HUES6 (cell line): Measurements from ENCODE around the gene FTCD.
"Not testable (repeated sequence)": the region's sequence is repeated elsewhere in the genome, so short reads cannot be mapped to it uniquely, and the experiment has no call there.

ENCODE experiments used
- H3K27ac ChIP-seq: 2 replicates; pipeline ENCODE4 v1.7.0; 2013; ENCODE audit warnings: low read depth, mild to moderate bottlenecking, low read length, inconsistent platforms
- H3K27me3 ChIP-seq: 2 replicates; pipeline ENCODE4 v1.6.1; 2013; ENCODE audit warnings: low read length; ENCODE audit not compliant: control insufficient read depth, insufficient read depth
- H3K36me3 ChIP-seq: 2 replicates; pipeline ENCODE4 v1.6.1; 2013; ENCODE audit warnings: low read length; ENCODE audit not compliant: control insufficient read depth, insufficient read depth
- H3K4me1 ChIP-seq: 2 replicates; pipeline ENCODE4 v1.6.1; 2013; ENCODE audit warnings: low read length; ENCODE audit not compliant: control insufficient read depth, insufficient read depth
- H3K4me3 ChIP-seq: 2 replicates; pipeline ENCODE4 v1.5.1; 2013; ENCODE audit warnings: low read depth, low read length
- H3K9ac ChIP-seq: one replicate; pipeline ENCODE4 v1.6.1; 2013; ENCODE audit warnings: mild to moderate bottlenecking, low read length
- H3K9me3 ChIP-seq: 2 replicates; pipeline ENCODE4 v1.6.1; 2013; ENCODE audit warnings: low read depth, low read length; ENCODE audit not compliant: control insufficient read depth, insufficient read depth

FTCD gene

GRCh38 chr21:46180079-46180722 lies 24.8 kb upstream of the FTCD start:
- H3K27ac ChIP-seq = 0 out of 2 replicates have a peak overlapping the region, but pooled peaks have one; percentile 34

GRCh38 chr21:46179708-46180078 lies 24.3 kb upstream of the FTCD start:
- Histone ChIP-seq H3K9ac (no peak overlapping the region), H3K4me3 (no peak overlapping the region), H3K27ac (0 out of 2 replicates have a peak overlapping the region, but pooled peaks have one; percentile 34), H3K27me3 (no peaks in the 10 kb centered on the region), H3K36me3 (peaks cover 5% of the 10 kb centered on the region; the same call in 1 of the 2 replicates), H3K9me3 (peaks cover 3% of the 10 kb centered on the region; the same call in 1 of the 2 replicates), H3K4me1 (peaks cover 21% of the 10 kb centered on the region)

More at GRCh38 chr21:46180079-46180722, 24.8 kb upstream of the FTCD start:
- no peaks in the 10 kb centered on the region for H3K27me3 ChIP-seq
- H3K36me3 ChIP-seq = peaks cover 5% of the 10 kb centered on the region; the same call in 1 of the 2 replicates
- no peak overlapping the region for H3K4me3 ChIP-seq
- H3K9ac ChIP-seq = no peak overlapping the region
- peaks cover 21% of the 10 kb centered on the region for H3K4me1 ChIP-seq
- H3K9me3 ChIP-seq = peaks cover 3% of the 10 kb centered on the region; the same call in 1 of the 2 replicates

GRCh38 chr21:46178961-46179360 lies 23.6 kb upstream of the FTCD start:
- H3K4me1 ChIP-seq = peaks cover 21% of the 10 kb centered on the region
- no peak overlapping the region for H3K4me3 ChIP-seq
- peaks cover 3% of the 10 kb centered on the region; the same call in 1 of the 2 replicates for H3K9me3 ChIP-seq

GRCh38 chr21:46176443-46177129 lies 21.2 kb upstream of the FTCD start:
- H3K36me3 ChIP-seq, H3K27ac ChIP-seq, H3K4me3 ChIP-seq, H3K9me3 ChIP-seq, H3K27me3 ChIP-seq, H3K9ac ChIP-seq: not testable (repeated sequence)
- peaks cover 15% of the 10 kb centered on the region for H3K4me1 ChIP-seq

More at GRCh38 chr21:46178961-46179360, 23.6 kb upstream of the FTCD start:
- Histone ChIP-seq H3K27me3 (no peaks in the 10 kb centered on the region), H3K27ac (no peak overlapping the region), H3K9ac (no peak overlapping the region), H3K36me3 (peaks cover 5% of the 10 kb centered on the region; the same call in 1 of the 2 replicates)

- no peaks in the 10 kb centered on the region for H3K4me1 ChIP-seq
- no peaks in the 10 kb centered on the region for H3K27me3 ChIP-seq
- H3K4me3 ChIP-seq = no peak overlapping the region
- H3K27ac ChIP-seq = no peak overlapping the region
- peaks cover under 1% of the 10 kb centered on the region; the same call in 1 of the 2 replicates for H3K36me3 ChIP-seq
- no peak overlapping the region for H3K9ac ChIP-seq
- peaks cover 3% of the 10 kb centered on the region; the same call in 1 of the 2 replicates for H3K9me3 ChIP-seq
Measured at GRCh38 chr21:46173573-46173972, 18.2 kb upstream of the FTCD start.

GRCh38 chr21:46172863-46173528 lies 17.6 kb upstream of the FTCD start:
- peaks cover 3% of the 10 kb centered on the region; the same call in 1 of the 2 replicates for H3K9me3 ChIP-seq
- no peaks in the 10 kb centered on the region for H3K27me3 ChIP-seq
- H3K9ac ChIP-seq = no peak overlapping the region
- no peak overlapping the region for H3K27ac ChIP-seq
- H3K4me3 ChIP-seq = no peak overlapping the region
- no peaks in the 10 kb centered on the region for H3K4me1 ChIP-seq
- H3K36me3 ChIP-seq = peaks cover 6% of the 10 kb centered on the region

GRCh38 chr21:46171996-46172862 lies 16.9 kb upstream of the FTCD start:
- no peak overlapping the region for H3K9ac ChIP-seq
- no peaks in the 10 kb centered on the region for H3K27me3 ChIP-seq
- H3K27ac ChIP-seq = no peak overlapping the region
- H3K36me3 ChIP-seq = peaks cover 9% of the 10 kb centered on the region
- no peaks in the 10 kb centered on the region for H3K4me1 ChIP-seq
- H3K4me3 ChIP-seq = no peak overlapping the region
- no peaks in the 10 kb centered on the region; the same call in 1 of the 2 replicates for H3K9me3 ChIP-seq

- no peaks in the 10 kb centered on the region; the same call in 1 of the 2 replicates for H3K9me3 ChIP-seq
- H3K9ac ChIP-seq = no peak overlapping the region
- H3K4me1 ChIP-seq = no peaks in the 10 kb centered on the region
- H3K27ac ChIP-seq = no peak overlapping the region
- no peak overlapping the region for H3K4me3 ChIP-seq
- no peaks in the 10 kb centered on the region for H3K27me3 ChIP-seq
- peaks cover 9% of the 10 kb centered on the region for H3K36me3 ChIP-seq
Measured at GRCh38 chr21:46171585-46171984, 16.2 kb upstream of the FTCD start.

GRCh38 chr21:46170436-46171193 lies 15.2 kb upstream of the FTCD start:
- not testable (repeated sequence) for H3K27ac ChIP-seq, H3K9me3 ChIP-seq, H3K9ac ChIP-seq, H3K4me3 ChIP-seq, H3K4me1 ChIP-seq, H3K27me3 ChIP-seq, H3K36me3 ChIP-seq
